ENCODE results near the gene MAPT.
"Not testable (repeated sequence)": the region's sequence is repeated elsewhere in the genome, so short reads cannot be mapped to it uniquely, and the experiment has no call there.

The MAPT gene

GRCh38 chr17:45902892-45903346, 8.6 kb downstream of the MAPT start:
- DNase-seq: no peak

GRCh38 chr17:45904866-45905265, 10.5 kb downstream of the MAPT start:
- DNase-seq: no peak

GRCh38 chr17:45905814-45906213, 11.5 kb downstream of the MAPT start:
- DNase-seq: no peak

GRCh38 chr17:45906237-45906636, 11.9 kb downstream of the MAPT start:
- no peak for DNase-seq

GRCh38 chr17:45906927-45907622, 12.7 kb downstream of the MAPT start:
- peak; percentile 49 for DNase-seq

GRCh38 chr17:45907750-45908395, 13.5 kb downstream of the MAPT start:
- no peak for DNase-seq

- DNase-seq: no peak
Measured at GRCh38 chr17:45908460-45908859, 14.1 kb downstream of the MAPT start.

- DNase-seq: no peak
Measured at GRCh38 chr17:45908935-45909334, 14.6 kb downstream of the MAPT start.

GRCh38 chr17:45910667-45911066, 16.3 kb downstream of the MAPT start:
- DNase-seq: no peak

GRCh38 chr17:45912319-45912718, 18.0 kb downstream of the MAPT start:
- DNase-seq: no peak

GRCh38 chr17:45913030-45913429, 18.7 kb downstream of the MAPT start:
- DNase-seq: not testable (repeated sequence)

- DNase-seq: no peak
Measured at GRCh38 chr17:45914047-45914717, 19.8 kb downstream of the MAPT start.

- DNase-seq: no peak
Measured at GRCh38 chr17:45915263-45915662, 20.9 kb downstream of the MAPT start.

- no peak for DNase-seq
Measured at GRCh38 chr17:45917081-45917480, 22.7 kb downstream of the MAPT start.

GRCh38 chr17:45918241-45918745, 23.9 kb downstream of the MAPT start:
- no peak for DNase-seq

GRCh38 chr17:45919136-45919535, 24.8 kb downstream of the MAPT start:
- DNase-seq: no peak

- DNase-seq: no peak
Measured at GRCh38 chr17:45920083-45920482, 25.7 kb downstream of the MAPT start.

GRCh38 chr17:45923511-45924268, 29.3 kb downstream of the MAPT start:
- DNase-seq: no peak

- DNase-seq: no peak
Measured at GRCh38 chr17:45924332-45924820, 30.0 kb downstream of the MAPT start.

GRCh38 chr17:45925311-45925710, 31.0 kb downstream of the MAPT start:
- no peak for DNase-seq

- no peak for DNase-seq
Measured at GRCh38 chr17:45927247-45927646, 32.9 kb downstream of the MAPT start.

- no peak for DNase-seq
Measured at GRCh38 chr17:45929344-45929743, 35.0 kb downstream of the MAPT start.

- no peak for DNase-seq
Measured at GRCh38 chr17:45930420-45930951, 36.1 kb downstream of the MAPT start.

Data from activated naive CD4-positive, alpha-beta T cell treated with Interleukin-2 at 50 U/mL for 16 hours (primary cell).